ENCODE results near the gene DBP. TPM values are rescaled to one million over a fixed set of nuclear protein-coding genes. Genes with fewer than 3 reads are reported as not detected.
"Not testable (repeated sequence)": the region's sequence is repeated elsewhere in the genome, so short reads cannot be mapped to it uniquely, and the experiment has no call there.

The DBP gene
- total RNA-seq, 2 experiments from 2014 or later: 10.8 to 13.1 TPM

- H3K36me3 Mint-ChIP-seq (ENCODE audit: low read depth): no peaks in the 10 kb centered on the region
- ChIA-PET CTCF (interaction anchor here (1.1 kb wide), 1 partner anchor 14 kb away, joined by 5 read pairs; no protein-coding TSS in a partner anchor), POLR2A (no interaction called here)
- DNase-seq (peak; percentile 89), ATAC-seq (peak; percentile 96)
- H3K4me1 Mint-ChIP-seq (ENCODE audit: low read depth): peaks cover 7% of the 10 kb centered on the region
- H3K4me3 Mint-ChIP-seq: peak overlapping the region; percentile 54
- TF ChIP-seq CTCF (IDR thresholded peaks at IDR 0.05): no peak
- peak overlapping the region; percentile 96 for H3K27ac Mint-ChIP-seq
- H3K9me3 Mint-ChIP-seq: no peaks in the 10 kb centered on the region
- H3K27me3 Mint-ChIP-seq: no peaks in the 10 kb centered on the region
- intact Hi-C loops (cut with micrococcal nuclease): no loop called here
These were observed 23.9 kb upstream of the DBP start for GRCh38 chr19:48660852-48661710.

GRCh38 chr19:48659768-48660167 lies 22.6 kb upstream of the DBP start:
- intact Hi-C loops (cut with micrococcal nuclease): no loop called here
- H3K4me3 Mint-ChIP-seq: no peak overlapping the region

GRCh38 chr19:48658483-48658882 lies 21.3 kb upstream of the DBP start:
- ChIA-PET POLR2A (no interaction called here), CTCF (no interaction called here)
- Mint-ChIP-seq H3K4me3 (no peak overlapping the region), H3K36me3 (ENCODE audit: low read depth) (no peaks in the 10 kb centered on the region), H3K9me3 (no peaks in the 10 kb centered on the region), H3K4me1 (ENCODE audit: low read depth) (peaks cover 7% of the 10 kb centered on the region), H3K27ac (no peak overlapping the region), H3K27me3 (no peaks in the 10 kb centered on the region)
- ATAC-seq: no peak
- no peak for DNase-seq
- intact Hi-C loops (cut with micrococcal nuclease): no loop called here
- no peak for TF ChIP-seq CTCF (IDR thresholded peaks at IDR 0.05)

More at GRCh38 chr19:48659768-48660167, 22.6 kb upstream of the DBP start:
- H3K36me3 Mint-ChIP-seq (ENCODE audit: low read depth): no peaks in the 10 kb centered on the region
- POLR2A ChIA-PET: interaction anchor here (0.7 kb wide), 1 partner anchor 107 kb away, joined by 3 read pairs; no protein-coding TSS in a partner anchor
- DNase-seq (no peak), ATAC-seq (no peak)
- H3K27ac Mint-ChIP-seq: no peak overlapping the region
- H3K27me3 Mint-ChIP-seq: no peaks in the 10 kb centered on the region
- TF ChIP-seq CTCF (IDR thresholded peaks at IDR 0.05): no peak
- H3K4me1 Mint-ChIP-seq (ENCODE audit: low read depth): peaks cover 7% of the 10 kb centered on the region
- no peaks in the 10 kb centered on the region for H3K9me3 Mint-ChIP-seq
- CTCF ChIA-PET: no interaction called here

GRCh38 chr19:48657828-48658227 lies 20.6 kb upstream of the DBP start:
- POLR2A ChIA-PET; intact Hi-C loops (cut with micrococcal nuclease); ATAC-seq; H3K36me3 Mint-ChIP-seq (ENCODE audit: low read depth); H3K9me3 Mint-ChIP-seq; H3K4me1 Mint-ChIP-seq (ENCODE audit: low read depth); H3K4me3 Mint-ChIP-seq; DNase-seq; H3K27ac Mint-ChIP-seq; H3K27me3 Mint-ChIP-seq: not testable (repeated sequence)
- CTCF ChIA-PET: interaction anchor here (0.8 kb wide), 1 partner anchor 178 kb away, joined by 4 read pairs; the partner anchor contains the start of gene HSD17B14

- POLR2A ChIA-PET: no interaction called here
- Mint-ChIP-seq H3K4me3 (no peak overlapping the region), H3K27me3 (no peaks in the 10 kb centered on the region), H3K36me3 (ENCODE audit: low read depth) (no peaks in the 10 kb centered on the region), H3K9me3 (no peaks in the 10 kb centered on the region), H3K4me1 (ENCODE audit: low read depth) (peaks cover 9% of the 10 kb centered on the region), H3K27ac (no peak overlapping the region)
- CTCF ChIA-PET: interaction anchor here (0.8 to 1.5 kb wide), 3 partner anchors 11 to 179 kb away, joined by 3 to 5 read pairs (median 4); partner anchors contain the start of genes CA11 and HSD17B14
- TF ChIP-seq CTCF (IDR thresholded peaks at IDR 0.05): no peak
- intact Hi-C loops (cut with micrococcal nuclease): no loop called here
- no peak for DNase-seq
- no peak for ATAC-seq
These were observed 19.8 kb upstream of the DBP start for GRCh38 chr19:48656840-48657474.

Data from activated CD8-positive, alpha-beta T cell treated with anti-CD3 and anti-CD28 coated beads for 36 hours (primary cell).